Measurements from ENCODE around the gene PLK4.
"Not testable (repeated sequence)": the region's sequence is repeated elsewhere in the genome, so short reads cannot be mapped to it uniquely, and the experiment has no call there.

DNA sequence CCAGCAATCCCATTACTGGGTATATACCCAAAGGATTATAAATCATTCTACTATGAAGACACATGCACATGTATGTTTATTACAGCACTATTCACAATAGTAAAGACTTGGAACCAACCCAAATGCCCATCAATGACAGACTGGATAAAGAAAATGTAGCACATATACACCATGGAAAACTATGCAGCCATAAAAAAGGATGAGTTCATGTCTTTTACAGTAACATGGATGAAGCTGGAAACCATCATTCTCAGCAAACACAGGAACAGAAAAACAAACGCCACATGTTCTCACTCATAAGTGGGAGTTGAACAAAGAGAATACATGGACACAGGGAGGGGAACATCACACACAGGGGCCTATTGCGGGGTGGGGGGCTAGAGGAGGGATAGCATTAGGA, 45.0 kb downstream of the PLK4 start:
- TF ChIP-seq, protein P1, sequence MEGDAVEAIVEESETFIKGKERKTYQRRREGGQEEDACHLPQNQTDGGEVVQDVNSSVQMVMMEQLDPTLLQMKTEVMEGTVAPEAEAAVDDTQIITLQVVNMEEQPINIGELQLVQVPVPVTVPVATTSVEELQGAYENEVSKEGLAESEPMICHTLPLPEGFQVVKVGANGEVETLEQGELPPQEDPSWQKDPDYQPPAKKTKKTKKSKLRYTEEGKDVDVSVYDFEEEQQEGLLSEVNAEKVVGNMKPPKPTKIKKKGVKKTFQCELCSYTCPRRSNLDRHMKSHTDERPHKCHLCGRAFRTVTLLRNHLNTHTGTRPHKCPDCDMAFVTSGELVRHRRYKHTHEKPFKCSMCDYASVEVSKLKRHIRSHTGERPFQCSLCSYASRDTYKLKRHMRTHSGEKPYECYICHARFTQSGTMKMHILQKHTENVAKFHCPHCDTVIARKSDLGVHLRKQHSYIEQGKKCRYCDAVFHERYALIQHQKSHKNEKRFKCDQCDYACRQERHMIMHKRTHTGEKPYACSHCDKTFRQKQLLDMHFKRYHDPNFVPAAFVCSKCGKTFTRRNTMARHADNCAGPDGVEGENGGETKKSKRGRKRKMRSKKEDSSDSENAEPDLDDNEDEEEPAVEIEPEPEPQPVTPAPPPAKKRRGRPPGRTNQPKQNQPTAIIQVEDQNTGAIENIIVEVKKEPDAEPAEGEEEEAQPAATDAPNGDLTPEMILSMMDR (IDR thresholded peaks at IDR 0.05; ENCODE audit: low read depth, low read length), result not testable (repeated sequence)
- TF ChIP-seq, protein P2, sequence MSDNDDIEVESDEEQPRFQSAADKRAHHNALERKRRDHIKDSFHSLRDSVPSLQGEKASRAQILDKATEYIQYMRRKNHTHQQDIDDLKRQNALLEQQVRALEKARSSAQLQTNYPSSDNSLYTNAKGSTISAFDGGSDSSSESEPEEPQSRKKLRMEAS (IDR thresholded peaks at IDR 0.05; ENCODE audit: low read depth, low read length), result not testable (repeated sequence)
- not testable (repeated sequence) for TF ChIP-seq POLR2A (IDR thresholded peaks at IDR 0.05; ENCODE audit: extremely low read depth, insufficient read length); MYC (IDR thresholded peaks at IDR 0.05; ENCODE audit: low read depth, low read length)
